Common myeloid progenitor, CD34-positive (primary cell): ENCODE measurements around the gene MICALL1.
"Not testable (repeated sequence)": the region's sequence is repeated elsewhere in the genome, so short reads cannot be mapped to it uniquely, and the experiment has no call there.

ENCODE experiments used
- CTCF ChIA-PET: fragments of 350-600 bp; sonication (Branson Sonifier 250); formaldehyde crosslinking; loops from one replicate; lab custom pipeline; 2021; ENCODE audit warnings: antibody characterized with exemption; lab: Charles Lee
- POLR2A ChIA-PET: fragments of 350-600 bp; sonication (Branson Sonifier 250); formaldehyde crosslinking; loops from one replicate; lab custom pipeline; 2021; ENCODE audit warnings: antibody characterized with exemption; lab: Charles Lee
- DNase-seq, 3 donors: peaks; one replicate each; pipeline versions ENCODE4 v3.0.0 to v3.0.0-alpha.2; 2013
- H3K27ac ChIP-seq, 2 experiments: 1 replicate in 1 of 2; 2 replicates in 1 of 2; pipeline ENCODE4 v1.7.0; 2013; ENCODE audit warnings: inconsistent platforms in 2 of 2, low read length in 2 of 2, mild to moderate bottlenecking in 2 of 2, low read depth in 1 of 2, moderate library complexity in 1 of 2; ENCODE audit not compliant: severe bottlenecking in 2 of 2, insufficient read depth in 1 of 2, poor library complexity in 1 of 2
- H3K27me3 ChIP-seq, 5 experiments: replicated peaks in 2 of 5; 1 replicate in 3 of 5; 2 replicates in 2 of 5; pipeline versions ENCODE4 v1.6.1 to v1.7.0; 2013; ENCODE audit warnings: low read length in 4 of 5, mild to moderate bottlenecking in 2 of 5, moderate library complexity in 2 of 5, inconsistent platforms in 1 of 5; ENCODE audit not compliant: insufficient read depth in 5 of 5, control insufficient read depth in 4 of 5
- H3K36me3 ChIP-seq, 4 experiments: 1 replicate in 2 of 4; 2 replicates in 2 of 4; pipeline versions ENCODE4 v1.6.1 to v1.7.0; 2013; ENCODE audit warnings: low read length in 3 of 4, control low read depth in 1 of 4, mild to moderate bottlenecking in 1 of 4; ENCODE audit not compliant: control insufficient read depth in 4 of 4, insufficient read depth in 4 of 4
- H3K4me1 ChIP-seq, 4 experiments: 1 replicate in 3 of 4; 2 replicates in 1 of 4; pipeline versions ENCODE4 v1.6.1 to v1.7.1; 2013; ENCODE audit warnings: low read length in 3 of 4, mild to moderate bottlenecking in 3 of 4, control low read depth in 1 of 4, inconsistent platforms in 1 of 4, moderate library complexity in 1 of 4; ENCODE audit not compliant: control insufficient read depth in 4 of 4, insufficient read depth in 4 of 4; ENCODE audit errors: control extremely low read depth in 1 of 4
- H3K4me3 ChIP-seq, 7 experiments: 1 replicate in 4 of 7; 2 replicates in 3 of 7; pipeline versions ENCODE4 v1.5.1 to v1.7.0; 2013; ENCODE audit warnings: mild to moderate bottlenecking in 7 of 7, low read length in 6 of 7, moderate library complexity in 6 of 7, inconsistent platforms in 2 of 7, low read depth in 2 of 7, control low read depth in 1 of 7; ENCODE audit not compliant: insufficient read depth in 4 of 7, control insufficient read depth in 1 of 7; ENCODE audit errors: extremely low read depth in 1 of 7
- H3K9me3 ChIP-seq, 5 experiments: 1 replicate in 4 of 5; 2 replicates in 1 of 5; pipeline versions ENCODE4 v1.6.1 to v1.7.1; 2013; ENCODE audit warnings: low read length in 4 of 5, mild to moderate bottlenecking in 2 of 5, inconsistent platforms in 1 of 5, low read depth in 1 of 5, moderate library complexity in 1 of 5; ENCODE audit not compliant: control insufficient read depth in 4 of 5, insufficient read depth in 2 of 5; ENCODE audit errors: control extremely low read depth in 1 of 5
- WGBS: methylation state at CpG from one replicate; pipeline ENCODE4 v1.1.5; 2013; ENCODE audit not compliant: insufficient coverage; 5-methylcytosine and 5-hydroxymethylcytosine counted together

The MICALL1 gene

DNA sequence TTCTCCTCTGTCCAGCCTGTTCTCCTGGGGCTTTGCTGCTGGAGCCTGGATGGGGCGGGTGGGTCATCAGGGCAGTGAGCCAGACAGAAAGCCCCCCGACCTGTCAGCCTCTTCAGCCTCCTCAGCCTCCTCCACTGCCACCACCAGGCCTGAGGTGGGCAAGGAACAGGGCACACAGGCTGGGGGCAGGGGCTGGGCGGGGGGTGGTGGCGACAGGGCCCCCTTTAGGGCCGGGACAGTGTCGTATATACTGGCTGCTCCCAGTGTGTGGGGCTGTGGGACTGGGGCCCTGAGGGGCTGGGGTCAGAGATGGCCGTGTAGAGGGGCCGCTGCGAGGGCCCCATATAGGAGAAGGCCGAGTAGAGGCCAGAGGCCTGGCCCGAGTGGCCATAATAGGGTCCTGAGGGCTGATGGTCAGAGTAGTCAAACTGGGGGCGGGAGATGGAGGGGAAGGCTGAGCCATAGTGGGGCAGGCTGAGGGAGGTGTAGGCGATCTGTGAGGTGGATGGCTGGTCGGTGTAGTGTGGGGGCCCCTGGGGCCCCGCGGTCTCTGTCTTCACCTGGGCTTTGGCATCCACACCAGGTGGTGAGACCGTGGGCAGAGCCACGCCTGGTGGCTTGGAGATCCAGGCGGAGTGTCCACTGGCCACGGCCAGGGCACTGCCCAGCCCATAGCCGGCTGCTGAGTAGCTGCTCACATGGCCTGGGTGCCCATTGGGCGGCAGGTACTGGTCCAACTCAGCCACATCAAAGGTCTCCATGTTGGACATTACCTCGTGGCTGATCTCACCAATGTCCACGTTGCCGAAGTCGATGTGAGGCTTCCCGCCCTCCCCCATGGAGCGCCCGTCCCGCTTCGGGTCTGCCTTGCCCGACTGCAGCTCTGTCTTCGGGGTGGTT lies 67.4 kb downstream of the MICALL1 start:
- no peaks in the 10 kb centered on the region for H3K27me3 ChIP-seq
- H3K4me3 ChIP-seq: no peak overlapping the region
- CTCF ChIA-PET: no interaction called here
- H3K36me3 ChIP-seq: peaks cover 3 to 30% (median 16%) of the 10 kb centered on the region in 4 experiments
- 98% methylated on average over 26 of the region's 33 CpGs for WGBS
- H3K4me1 ChIP-seq: no peaks in the 10 kb centered on the region
- H3K9me3 ChIP-seq: no peaks in the 10 kb centered on the region
- no peak overlapping the region for H3K27ac ChIP-seq
- DNase-seq: no peak
- POLR2A ChIA-PET: no interaction called here

- H3K36me3 ChIP-seq: peaks cover 0 to 18% (median 13%) of the 10 kb centered on the region in 4 experiments
- H3K27ac ChIP-seq: no peak overlapping the region
- POLR2A ChIA-PET: no interaction called here
- H3K4me1 ChIP-seq: no peaks in the 10 kb centered on the region
- WGBS: 95% methylated on average over 2 of the region's 2 CpGs
- H3K4me3 ChIP-seq: no peak overlapping the region
- DNase-seq: no peak
- CTCF ChIA-PET: interaction anchor here (2.9 kb wide), 1 partner anchor 10 kb away, joined by 14 read pairs; no protein-coding TSS in a partner anchor
- H3K9me3 ChIP-seq: no peaks in the 10 kb centered on the region
- H3K27me3 ChIP-seq: no peaks in the 10 kb centered on the region
These were observed 69.1 kb downstream of the MICALL1 start for GRCh38 chr22:37975153-37975552.

DNA sequence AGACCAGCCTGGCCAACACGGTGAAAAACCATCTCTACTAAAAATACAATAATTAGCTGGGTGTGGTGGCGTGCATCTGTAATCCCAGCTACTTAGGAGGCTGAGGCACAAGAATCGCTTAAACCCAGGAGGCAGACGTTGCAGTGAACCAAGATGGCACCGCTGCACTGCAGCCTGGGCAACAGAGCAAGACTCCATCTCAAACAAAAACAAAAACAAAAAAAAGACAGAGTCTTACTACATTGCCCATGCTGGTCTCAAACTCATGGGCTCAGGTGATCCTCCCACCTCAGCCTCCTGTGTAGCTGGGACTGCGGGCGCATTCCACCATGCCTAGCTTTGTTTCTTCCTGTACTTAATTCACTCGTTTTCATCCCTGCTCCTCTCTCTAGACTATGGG lies 69.9 kb downstream of the MICALL1 start:
- POLR2A ChIA-PET, H3K27ac ChIP-seq, H3K27me3 ChIP-seq, H3K4me1 ChIP-seq, DNase-seq, H3K4me3 ChIP-seq, H3K9me3 ChIP-seq: not testable (repeated sequence)
- H3K36me3 ChIP-seq: peaks cover 0 to 18% (median 12%) of the 10 kb centered on the region in 4 experiments
- CTCF ChIA-PET: interaction anchor here (0.8 to 2.9 kb wide), 2 partner anchors 11 to 13 kb away, joined by 3 to 14 read pairs; no protein-coding TSS in a partner anchor
- 97% methylated on average over 8 of the region's 8 CpGs for WGBS

GRCh38 chr22:37976547-37976946 lies 70.5 kb downstream of the MICALL1 start:
- Histone ChIP-seq H3K27me3 (no peaks in the 10 kb centered on the region), H3K36me3 (peaks cover 0 to 15% (median 11%) of the 10 kb centered on the region in 4 experiments), H3K4me3 (no peak overlapping the region), H3K4me1 (no peaks in the 10 kb centered on the region), H3K27ac (no peak overlapping the region), H3K9me3 (no peaks in the 10 kb centered on the region)
- POLR2A ChIA-PET: no interaction called here
- CTCF ChIA-PET: interaction anchor here (0.8 to 2.9 kb wide), 3 partner anchors 9 to 13 kb away, joined by 3 to 14 read pairs (median 7); no protein-coding TSS in a partner anchor
- DNase-seq: no peak
- 98% methylated on average over 4 of the region's 4 CpGs for WGBS

- no peaks in the 10 kb centered on the region for H3K9me3 ChIP-seq
- POLR2A ChIA-PET: no interaction called here
- H3K27ac ChIP-seq: no peak overlapping the region
- H3K27me3 ChIP-seq: no peaks in the 10 kb centered on the region
- CTCF ChIA-PET: interaction anchor here (1.7 kb wide), 1 partner anchor 14 kb away, joined by 6 read pairs; no protein-coding TSS in a partner anchor
- no peak for DNase-seq
- H3K36me3 ChIP-seq: peaks cover 0 to 5% (median 4%) of the 10 kb centered on the region in 4 experiments
- 100% methylated on average over 3 of the region's 8 CpGs for WGBS
- no peak overlapping the region for H3K4me3 ChIP-seq
- H3K4me1 ChIP-seq: no peaks in the 10 kb centered on the region
These were observed 73.7 kb downstream of the MICALL1 start for GRCh38 chr22:37979782-37980181.

DNA sequence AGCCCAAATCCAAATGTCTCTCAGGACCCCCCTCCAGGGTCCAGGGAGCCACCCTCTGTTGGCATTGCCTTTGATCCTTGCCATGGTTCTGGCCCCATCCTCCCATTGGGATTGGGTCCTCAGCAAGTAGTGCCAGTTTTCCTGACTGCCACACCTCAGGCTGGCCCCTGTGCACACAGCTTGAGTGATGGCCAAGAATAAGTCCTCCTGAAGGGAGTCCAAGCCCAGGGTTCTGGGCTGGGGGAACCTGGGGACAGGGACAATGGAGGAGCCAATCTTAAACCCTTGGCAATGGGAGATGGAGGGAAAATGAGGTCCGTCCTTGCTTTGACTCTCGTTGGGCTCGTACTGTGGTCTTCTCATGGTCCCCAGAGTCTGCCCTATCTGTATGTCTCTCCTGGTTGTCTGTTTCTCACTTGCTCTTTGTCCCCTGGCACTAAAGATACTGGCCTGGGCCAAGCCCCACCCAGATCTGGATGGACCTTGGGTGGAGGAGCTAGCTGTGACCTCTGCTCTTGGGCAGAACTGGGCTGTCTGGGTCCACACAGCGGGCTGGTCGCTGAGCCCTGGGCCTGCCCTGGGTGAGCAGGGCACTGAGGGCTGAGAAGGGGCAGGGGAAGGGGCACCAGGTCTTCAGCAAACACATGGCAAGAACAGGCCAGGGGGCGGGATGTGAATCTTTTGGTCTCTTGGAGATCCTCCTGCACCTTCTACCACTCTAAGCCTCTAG lies 75.3 kb downstream of the MICALL1 start:
- WGBS: 95% methylated on average over 4 of the region's 6 CpGs
- Histone ChIP-seq H3K9me3 (no peaks in the 10 kb centered on the region), H3K4me3 (no peak overlapping the region), H3K27ac (no peak overlapping the region), H3K27me3 (no peaks in the 10 kb centered on the region), H3K4me1 (peaks cover 0 to 6% (median 5%) of the 10 kb centered on the region in 4 experiments), H3K36me3 (peaks cover 0 to 3% (median under 1%) of the 10 kb centered on the region in 4 experiments)
- DNase-seq: no peak
- ChIA-PET CTCF (interaction anchor here (1.4 kb wide), 1 partner anchor 16 kb away, joined by 4 read pairs; no protein-coding TSS in a partner anchor), POLR2A (no interaction called here)
